Measurements from ENCODE around the gene PLSCR5.
A peak's percentile ranks its signal among the peaks of the same experiment; 100 is the strongest.

Gene PLSCR5

DNA sequence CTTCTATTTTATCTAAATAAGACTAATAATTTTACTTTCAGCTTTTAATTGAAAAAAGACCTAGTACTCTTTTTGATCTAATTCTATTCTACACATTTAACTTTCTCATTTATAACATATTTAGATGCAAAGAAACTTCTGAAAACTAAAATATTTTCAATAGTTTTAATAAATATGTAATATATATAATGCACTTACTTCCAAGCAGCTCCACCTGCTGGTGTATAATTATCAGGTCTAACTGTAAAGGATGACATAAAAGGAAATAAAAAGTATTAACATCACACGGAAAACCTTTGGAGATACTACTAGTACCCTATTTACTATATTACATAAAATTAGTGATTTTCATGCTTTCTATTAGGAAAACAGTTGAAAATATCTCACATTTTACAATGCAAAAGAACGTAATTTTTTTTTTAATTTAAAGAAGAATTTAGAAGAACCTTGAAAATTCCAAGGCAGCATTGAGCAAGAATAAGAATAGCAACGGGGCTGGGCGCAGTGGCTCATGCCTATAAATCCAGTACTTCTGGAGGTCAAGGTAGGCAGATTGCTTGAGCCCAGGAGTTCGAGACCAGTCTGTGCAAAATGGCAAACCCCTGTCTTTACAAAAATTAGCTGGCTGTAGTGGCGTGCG lies 10.2 kb downstream of the PLSCR5 start:
- DNase-seq (no peak), ATAC-seq (ENCODE audit: insufficient read depth, low read depth) (peak; percentile 54; the same call in 1 of the 3 replicates)
- no peaks in the 10 kb centered on the region for H3K9me3 ChIP-seq (ENCODE audit: insufficient read depth, low read length, severe bottlenecking)
- H3K79me2 ChIP-seq (ENCODE audit: insufficient read depth, low read length) = no peaks in the 10 kb centered on the region
- no peak overlapping the region for H2AFZ ChIP-seq (ENCODE audit: low read depth, low read length)
- H3K4me1 ChIP-seq (ENCODE audit: insufficient read depth, low read length) = no peaks in the 10 kb centered on the region
- H3K36me3 ChIP-seq (ENCODE audit: insufficient read depth, low read length) = no peaks in the 10 kb centered on the region
- H3K4me3 ChIP-seq (ENCODE audit: low read depth in 1 of 2, low read length in 2 of 2) = no peak overlapping the region
- H3K9ac ChIP-seq (ENCODE audit: low read depth, low read length) = no peak overlapping the region
- no peak overlapping the region for H3K27ac ChIP-seq (ENCODE audit: low read length)
- H3K4me2 ChIP-seq (ENCODE audit: insufficient read depth, low read length) = no peak overlapping the region
- TF ChIP-seq, protein P1, sequence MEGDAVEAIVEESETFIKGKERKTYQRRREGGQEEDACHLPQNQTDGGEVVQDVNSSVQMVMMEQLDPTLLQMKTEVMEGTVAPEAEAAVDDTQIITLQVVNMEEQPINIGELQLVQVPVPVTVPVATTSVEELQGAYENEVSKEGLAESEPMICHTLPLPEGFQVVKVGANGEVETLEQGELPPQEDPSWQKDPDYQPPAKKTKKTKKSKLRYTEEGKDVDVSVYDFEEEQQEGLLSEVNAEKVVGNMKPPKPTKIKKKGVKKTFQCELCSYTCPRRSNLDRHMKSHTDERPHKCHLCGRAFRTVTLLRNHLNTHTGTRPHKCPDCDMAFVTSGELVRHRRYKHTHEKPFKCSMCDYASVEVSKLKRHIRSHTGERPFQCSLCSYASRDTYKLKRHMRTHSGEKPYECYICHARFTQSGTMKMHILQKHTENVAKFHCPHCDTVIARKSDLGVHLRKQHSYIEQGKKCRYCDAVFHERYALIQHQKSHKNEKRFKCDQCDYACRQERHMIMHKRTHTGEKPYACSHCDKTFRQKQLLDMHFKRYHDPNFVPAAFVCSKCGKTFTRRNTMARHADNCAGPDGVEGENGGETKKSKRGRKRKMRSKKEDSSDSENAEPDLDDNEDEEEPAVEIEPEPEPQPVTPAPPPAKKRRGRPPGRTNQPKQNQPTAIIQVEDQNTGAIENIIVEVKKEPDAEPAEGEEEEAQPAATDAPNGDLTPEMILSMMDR (IDR thresholded peaks at IDR 0.05; ENCODE audit: borderline replicate concordance, extremely low read depth, low read length, poor library complexity, severe bottlenecking) = peak; percentile 42
- no peak for TF ChIP-seq EZH2 (IDR thresholded peaks at IDR 0.05; ENCODE audit: borderline replicate concordance, low read depth, low read length, severe bottlenecking)
- no peaks in the 10 kb centered on the region for H3K27me3 ChIP-seq (ENCODE audit: insufficient read depth, low read length, poor library complexity)
- no peaks in the 10 kb centered on the region for H4K20me1 ChIP-seq (ENCODE audit: insufficient read depth, low read length)

DNA sequence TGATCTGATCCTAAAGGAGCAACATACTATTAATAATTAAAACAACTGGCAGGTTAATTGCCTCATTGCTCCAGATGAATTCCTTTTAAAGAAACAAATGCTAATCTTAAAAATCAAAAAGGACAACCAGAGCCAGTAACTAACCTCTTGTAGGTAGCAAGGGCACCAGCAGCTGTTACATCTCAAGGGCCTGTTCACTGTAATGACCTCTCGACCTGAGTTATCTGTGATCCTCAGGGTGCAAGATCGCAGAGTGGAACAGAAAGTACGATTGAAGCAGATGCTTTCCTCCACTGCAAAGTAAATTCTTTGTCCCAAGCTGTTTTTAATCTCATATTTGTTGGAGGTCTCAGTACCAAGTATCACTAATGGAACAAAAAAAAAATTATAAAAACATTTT lies 11.4 kb downstream of the PLSCR5 start:
- Histone ChIP-seq H3K4me2 (ENCODE audit: insufficient read depth, low read length) (no peak overlapping the region), H3K79me2 (ENCODE audit: insufficient read depth, low read length) (no peaks in the 10 kb centered on the region), H3K27ac (ENCODE audit: low read length) (no peak overlapping the region), H3K36me3 (ENCODE audit: insufficient read depth, low read length) (no peaks in the 10 kb centered on the region), H3K4me1 (ENCODE audit: insufficient read depth, low read length) (no peaks in the 10 kb centered on the region), H3K4me3 (ENCODE audit: low read depth in 1 of 2, low read length in 2 of 2) (no peak overlapping the region), H3K9me3 (ENCODE audit: insufficient read depth, low read length, severe bottlenecking) (no peaks in the 10 kb centered on the region), H3K27me3 (ENCODE audit: insufficient read depth, low read length, poor library complexity) (no peaks in the 10 kb centered on the region), H3K9ac (ENCODE audit: low read depth, low read length) (no peak overlapping the region), H4K20me1 (ENCODE audit: insufficient read depth, low read length) (no peaks in the 10 kb centered on the region), H2AFZ (ENCODE audit: low read depth, low read length) (no peak overlapping the region)
- no peak for DNase-seq
- ATAC-seq (ENCODE audit: insufficient read depth, low read depth) = no peak
- TF ChIP-seq EZH2 (IDR thresholded peaks at IDR 0.05; ENCODE audit: borderline replicate concordance, low read depth, low read length, severe bottlenecking) = no peak
- TF ChIP-seq, protein P1 (IDR thresholded peaks at IDR 0.05; ENCODE audit: borderline replicate concordance, extremely low read depth, low read length, poor library complexity, severe bottlenecking) = no peak

DNA sequence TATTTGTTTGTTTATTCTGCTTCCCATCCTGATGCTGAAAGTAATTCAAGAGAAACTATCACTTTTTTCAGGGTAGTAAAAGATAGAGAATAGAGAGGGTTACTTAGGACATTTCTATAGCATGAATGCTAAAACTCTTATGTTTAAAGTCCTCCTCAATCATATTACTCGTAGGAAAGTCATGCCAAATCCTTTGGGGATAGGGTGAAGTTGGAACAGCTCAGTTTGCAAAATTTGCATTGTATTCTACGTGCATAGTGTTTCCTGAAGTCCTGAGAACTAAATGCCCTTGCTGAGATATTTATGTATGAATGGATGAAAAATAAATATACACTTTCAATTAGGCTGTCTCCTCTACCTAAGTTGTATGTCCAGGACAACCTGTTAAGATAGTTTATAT lies 14.6 kb downstream of the PLSCR5 start:
- TF ChIP-seq, protein P1 (IDR thresholded peaks at IDR 0.05; ENCODE audit: borderline replicate concordance, extremely low read depth, low read length, poor library complexity, severe bottlenecking) = no peak
- no peak for TF ChIP-seq EZH2 (IDR thresholded peaks at IDR 0.05; ENCODE audit: borderline replicate concordance, low read depth, low read length, severe bottlenecking)
- DNase-seq = no peak
- Histone ChIP-seq H3K4me1 (ENCODE audit: insufficient read depth, low read length) (no peaks in the 10 kb centered on the region), H3K27ac (ENCODE audit: low read length) (no peak overlapping the region), H3K79me2 (ENCODE audit: insufficient read depth, low read length) (no peaks in the 10 kb centered on the region), H3K4me3 (ENCODE audit: low read depth in 1 of 2, low read length in 2 of 2) (no peak overlapping the region), H3K9ac (ENCODE audit: low read depth, low read length) (no peak overlapping the region), H3K9me3 (ENCODE audit: insufficient read depth, low read length, severe bottlenecking) (no peaks in the 10 kb centered on the region), H3K4me2 (ENCODE audit: insufficient read depth, low read length) (no peak overlapping the region), H3K36me3 (ENCODE audit: insufficient read depth, low read length) (no peaks in the 10 kb centered on the region), H2AFZ (ENCODE audit: low read depth, low read length) (no peak overlapping the region), H3K27me3 (ENCODE audit: insufficient read depth, low read length, poor library complexity) (no peaks in the 10 kb centered on the region), H4K20me1 (ENCODE audit: insufficient read depth, low read length) (no peaks in the 10 kb centered on the region)
- ATAC-seq (ENCODE audit: insufficient read depth, low read depth) = no peak

Data from DND-41 (cell line).